GM23338 (cell line): Measurements from ENCODE around the gene TRPC4. TPM values are rescaled to one million over a fixed set of nuclear protein-coding genes. Genes with fewer than 3 reads are reported as not detected.

ENCODE experiments used
- ATAC-seq: fragments of 200-7000 bp; cut with Tn5 transposase; 3 replicates; pipeline ENCODE4 v1.9.1; 2020
- DNase-seq: peaks from one replicate; pipeline ENCODE4 v3.0.0-alpha.2; 2015; ENCODE audit warnings: low spot score
- H2AFZ ChIP-seq: fragments of 200-600 bp; sonication (generic); 2 replicates; pipeline ENCODE4 v1.8.0; 2016; ENCODE audit warnings: antibody characterized with exemption, mild to moderate bottlenecking, moderate library complexity
- H3F3A ChIP-seq: fragments of 200-600 bp; sonication (generic); replicated peaks from 2 replicates; pipeline ENCODE4 v1.8.0; 2017; ENCODE audit warnings: antibody characterized with exemption, mixed run types, low read depth
- H3K27ac ChIP-seq: fragments of 200-600 bp; sonication (generic); 2 replicates; pipeline ENCODE4 v1.6.1; 2016; ENCODE audit warnings: low read depth
- H3K27me3 ChIP-seq: fragments of 200-600 bp; sonication (generic); 2 replicates; pipeline ENCODE4 v1.8.0; 2016; ENCODE audit warnings: mild to moderate bottlenecking, mixed run types, moderate library complexity; ENCODE audit not compliant: insufficient read depth
- H3K36me3 ChIP-seq: fragments of 200-600 bp; sonication (generic); 2 replicates; pipeline ENCODE4 v1.8.0; 2016; ENCODE audit warnings: mild to moderate bottlenecking; ENCODE audit not compliant: insufficient read depth
- H3K4me1 ChIP-seq: fragments of 200-600 bp; sonication (generic); 2 replicates; pipeline ENCODE4 v1.8.0; 2016; ENCODE audit warnings: mild to moderate bottlenecking, moderate library complexity; ENCODE audit not compliant: insufficient read depth
- H3K4me2 ChIP-seq: fragments of 200-600 bp; sonication (generic); 2 replicates; pipeline ENCODE4 v1.7.1; 2017; ENCODE audit warnings: mixed run types
- H3K4me3 ChIP-seq: fragments of 200-600 bp; sonication (generic); 2 replicates; pipeline ENCODE4 v1.6.1; 2016; ENCODE audit warnings: mixed run types
- H3K79me2 ChIP-seq: fragments of 200-600 bp; sonication (generic); replicated peaks from 2 replicates; pipeline ENCODE4 v1.8.0; 2017; ENCODE audit warnings: mild to moderate bottlenecking; ENCODE audit not compliant: insufficient read depth
- H3K9me2 ChIP-seq: fragments of 200-600 bp; sonication (generic); 2 replicates; pipeline ENCODE4 v1.8.0; 2017; ENCODE audit not compliant: insufficient read depth
- H4K20me1 ChIP-seq: fragments of 200-600 bp; sonication (generic); replicated peaks from 2 replicates; pipeline ENCODE4 v1.8.0; 2017; ENCODE audit warnings: mild to moderate bottlenecking; ENCODE audit not compliant: insufficient read depth
- H3K27ac Mint-ChIP-seq: 2 replicates; pipeline ENCODE4 v1.8.0; 2020; ENCODE audit warnings: inconsistent platforms, mild to moderate bottlenecking, moderate library complexity, mixed read lengths
- H3K27me3 Mint-ChIP-seq: 3 replicates; pipeline ENCODE4 v1.8.0; 2022; ENCODE audit warnings: low read depth, mild to moderate bottlenecking, moderate library complexity, mixed read lengths, inconsistent platforms; ENCODE audit not compliant: insufficient read depth, poor library complexity
- H3K36me3 Mint-ChIP-seq: 3 replicates; pipeline ENCODE4 v1.8.0; 2021; ENCODE audit warnings: low read depth, mild to moderate bottlenecking, inconsistent platforms, moderate library complexity, mixed read lengths
- H3K4me1 Mint-ChIP-seq: 3 replicates; pipeline ENCODE4 v1.8.0; 2020; ENCODE audit warnings: mild to moderate bottlenecking, inconsistent platforms, mixed read lengths
- H3K4me3 Mint-ChIP-seq: 3 replicates; pipeline ENCODE4 v1.8.0; 2021; ENCODE audit warnings: moderate library complexity, mild to moderate bottlenecking, inconsistent platforms, mixed read lengths
- H3K9me3 Mint-ChIP-seq: 3 replicates; pipeline ENCODE4 v1.8.0; 2020; ENCODE audit warnings: moderate library complexity, mild to moderate bottlenecking, inconsistent platforms, mixed read lengths
- CREB1 ChIP-seq: fragments of 250-450 bp; sonication (Bioruptor Pico); IDR thresholded peaks from 2 replicates; pipeline ENCODE4 v1.5.0; 2020; ENCODE audit warnings: low read depth, mild to moderate bottlenecking, moderate library complexity
- CTCF ChIP-seq, 2 experiments: fragments of 200-600 bp in 1 of 2; sonication (generic) in 1 of 2; conservative IDR thresholded peaks; 2 replicates each; pipeline versions ENCODE4 v1.5.1 to v1.6.1; 2016 to 2017; ENCODE audit warnings: antibody characterized with exemption in 2 of 2, low read depth in 2 of 2, mild to moderate bottlenecking in 2 of 2, moderate library complexity in 1 of 2
- ETS1 ChIP-seq: IDR thresholded peaks from 2 replicates; pipeline ENCODE4 v1.6.1; 2016; ENCODE audit warnings: antibody characterized with exemption
- EZH2 ChIP-seq: fragments of 200-600 bp; sonication (generic); IDR thresholded peaks from one replicate; pipeline ENCODE4 v1.8.0; 2017; ENCODE audit warnings: antibody characterized with exemption, mild to moderate bottlenecking, low read depth; ENCODE audit not compliant: unreplicated experiment
- JUNB ChIP-seq: IDR thresholded peaks from one replicate; pipeline ENCODE4 v1.6.1; 2016; ENCODE audit warnings: antibody characterized with exemption; ENCODE audit not compliant: unreplicated experiment
- NANOG ChIP-seq: IDR thresholded peaks from 2 replicates; pipeline ENCODE4 v1.6.1; 2016; ENCODE audit warnings: antibody characterized with exemption, borderline replicate concordance
- REST ChIP-seq: IDR thresholded peaks from one replicate; pipeline ENCODE4 v1.6.1; 2018; ENCODE audit warnings: antibody characterized with exemption; ENCODE audit not compliant: unreplicated experiment
- STAT1 ChIP-seq: IDR thresholded peaks from one replicate; pipeline ENCODE4 v1.6.1; 2016; ENCODE audit warnings: antibody characterized with exemption; ENCODE audit not compliant: unreplicated experiment
- ZNF114 ChIP-seq: fragments of 250-450 bp; sonication (Bioruptor Pico); IDR thresholded peaks from 2 replicates; pipeline ENCODE4 v1.5.0; 2020; ENCODE audit warnings: mild to moderate bottlenecking, moderate library complexity
- ZNF462 ChIP-seq: fragments of 250-450 bp; sonication (Bioruptor Pico); IDR thresholded peaks from 2 replicates; pipeline ENCODE4 v1.5.0; 2020; ENCODE audit warnings: mild to moderate bottlenecking, moderate library complexity
- polyA plus RNA-seq: library from polyadenylated mRNA; unstranded; fragments of >200 nt; fragmentation: Nextera tagmentation; extraction: Ambion mirVana; gene quantifications from 2 replicates; pipeline ENCODE4 v1.2.1, GENCODE V29; 2016
- total RNA-seq: library from RNA; depleted of rRNA; stranded (reverse); fragments of >200 nt; shearing (Covaris generic); gene quantifications from 2 replicates; pipeline ENCODE4 v1.2.3, GENCODE V29; 2014

Gene TRPC4
- total and polyA plus RNA-seq, 2 experiments from 2014 or later: 1.1 to 2.1 TPM

- TF ChIP-seq CTCF (conservative IDR thresholded peaks at IDR 0.05; ENCODE audit: low read depth in 2 of 2) (no peak), ZNF114 (no peak), STAT1 (no peak), JUNB (no peak)
Measured at GRCh38 chr13:37893321-37893720, 23.7 kb upstream of the TRPC4 start (continued).

- no peaks in the 10 kb centered on the region for H3K36me3 ChIP-seq
- no peaks in the 10 kb centered on the region for H3F3A ChIP-seq
- H3K4me3 ChIP-seq: no peak overlapping the region
- Mint-ChIP-seq H3K9me3 (no peaks in the 10 kb centered on the region), H3K27ac (no peak overlapping the region), H3K4me1 (no peaks in the 10 kb centered on the region; the same call in none of the 3 replicates), H3K4me3 (no peak overlapping the region), H3K27me3 (no peaks in the 10 kb centered on the region), H3K36me3 (no peaks in the 10 kb centered on the region)
- H3K27ac ChIP-seq: no peak overlapping the region
- H3K27me3 ChIP-seq: no peaks in the 10 kb centered on the region
- no peaks in the 10 kb centered on the region for H4K20me1 ChIP-seq
- no peak overlapping the region for H2AFZ ChIP-seq
- no peaks in the 10 kb centered on the region for H3K9me2 ChIP-seq
- H3K79me2 ChIP-seq: no peaks in the 10 kb centered on the region
- no peaks in the 10 kb centered on the region for H3K4me1 ChIP-seq
- ATAC-seq (no peak), DNase-seq (no peak)
- H3K4me2 ChIP-seq: no peak overlapping the region
- no peak for TF ChIP-seq EZH2
- no peak for TF ChIP-seq ZNF462 (CRISPR knock-in tag)
- no peak for TF ChIP-seq CREB1 (CRISPR knock-in tag)
- TF ChIP-seq ETS1: no peak
- TF ChIP-seq NANOG: no peak
- no peak for TF ChIP-seq STAT1
- TF ChIP-seq JUNB: no peak
- no peak for TF ChIP-seq REST
- TF ChIP-seq CTCF (conservative IDR thresholded peaks at IDR 0.05; ENCODE audit: low read depth in 2 of 2): no peak
- TF ChIP-seq ZNF114: no peak
Measured at GRCh38 chr13:37889820-37890219, 20.2 kb upstream of the TRPC4 start.
